Sigmoid colon (tissue), 7 donors: ENCODE results near the gene MYO18B. TPM values are rescaled to one million over a fixed set of nuclear protein-coding genes. Genes with fewer than 3 reads are reported as not detected.

Experiments used
- DNase-seq: peaks from one replicate; pipeline ENCODE4 v3.0.0-alpha.2; 2019
- H3K27ac ChIP-seq, 4 donors: fragments of 200-600 bp; sonication (generic); one replicate each; pipeline ENCODE4 v1.5.1; 2016 to 2019; ENCODE audit warnings: mild to moderate bottlenecking in 1 of 4
- H3K27me3 ChIP-seq, 3 donors: fragments of 200-600 bp; sonication (generic); one replicate each; pipeline ENCODE4 v1.5.1; 2019; ENCODE audit warnings: mild to moderate bottlenecking in 1 of 3
- H3K36me3 ChIP-seq, 4 donors: fragments of 200-600 bp; sonication (generic); one replicate each; pipeline ENCODE4 v1.5.1; 2016 to 2019
- H3K4me1 ChIP-seq, 4 donors: fragments of 200-600 bp; sonication (generic); one replicate each; pipeline ENCODE4 v1.5.1; 2017 to 2019
- H3K4me3 ChIP-seq, 4 donors: fragments of 200-600 bp; sonication (generic); one replicate each; pipeline ENCODE4 v1.5.1; 2017 to 2019; ENCODE audit warnings: mild to moderate bottlenecking in 2 of 4, moderate library complexity in 1 of 4
- H3K9me3 ChIP-seq, 4 donors: fragments of 200-600 bp in 3 of 4; sonication (generic) in 3 of 4; one replicate each; pipeline versions ENCODE4 v1.5.1 to v1.6.1; 2013 to 2019
- CTCF ChIP-seq, 4 experiments: fragments of 450-650 bp in 3 of 4; fragments of 200-600 bp in 1 of 4; IDR thresholded peaks; one replicate each; pipeline ENCODE4 v1.5.1; 2016 to 2019; ENCODE audit warnings: antibody characterized with exemption in 4 of 4, mild to moderate bottlenecking in 3 of 4, moderate library complexity in 2 of 4
- EP300 ChIP-seq, 4 donors: sonication (generic); formaldehyde crosslinking; IDR thresholded peaks; one replicate each; pipeline ENCODE4 v1.6.1; 2017; ENCODE audit warnings: antibody characterized with exemption in 4 of 4
- POLR2A ChIP-seq, 2 donors: fragments of 450-650 bp; IDR thresholded peaks; one replicate each; pipeline ENCODE4 v1.6.1; 2016; ENCODE audit warnings: antibody characterized with exemption in 2 of 2, mild to moderate bottlenecking in 2 of 2, moderate library complexity in 2 of 2
- POLR2AphosphoS5 ChIP-seq, 4 donors: sonication (generic); formaldehyde crosslinking; IDR thresholded peaks; one replicate each; pipeline ENCODE4 v1.6.1; 2017; ENCODE audit warnings: antibody characterized with exemption in 4 of 4
- WGBS, 2 donors: extraction: QIAGEN DNeasy Blood & Tissue Kit; methylation state at CpG; one replicate each; pipeline ENCODE4 v1.1.7; 2013; 5-methylcytosine and 5-hydroxymethylcytosine counted together
- intact Hi-C: fragments of 100-400 bp; cut with DNase I; formaldehyde crosslinking; loops from one replicate; pipeline ENCODE4 v1.15.1; 2023
- polyA plus RNA-seq, 3 donors: library from polyadenylated mRNA; stranded (reverse); fragments of 200-250 nt; gene quantifications; one replicate each; pipeline ENCODE4 v1.2.3, GENCODE V29; 2013
- total RNA-seq, 4 donors: library from RNA; depleted of rRNA; stranded (reverse); fragments of >200 nt; gene quantifications; one replicate each; pipeline ENCODE4 v1.1.0, GENCODE V29; 2016
- donor health status: healthy with polysubstance abuse.
- donor health status: Bipolar disorder and iron deficiency.
- donor health status: healthy.

Gene MYO18B
- total and polyA plus RNA-seq, 7 donors = under 0.01 to 0.60 (median 0.30) TPM; not detected in 3

GRCh38 chr22:25847451-25847850 is 105.5 kb downstream of the MYO18B start:
- intact Hi-C loops = no loop called here
- H3K27me3 ChIP-seq = peaks cover 0 to 14% (median 0%) of the 10 kb centered on the region in 3 donors
- no peaks in the 10 kb centered on the region for H3K36me3 ChIP-seq
- no peak overlapping the region for H3K4me3 ChIP-seq
- H3K9me3 ChIP-seq = no peaks in the 10 kb centered on the region
- WGBS, 2 donors = 93 to 94% methylated on average over 3 of the region's 3 CpGs
- no peaks in the 10 kb centered on the region for H3K4me1 ChIP-seq
- TF ChIP-seq POLR2A (IDR thresholded peaks at IDR 0.05) (no peak), EP300 (IDR thresholded peaks at IDR 0.05) (no peak), CTCF (IDR thresholded peaks at IDR 0.05) (no peak), POLR2AphosphoS5 (IDR thresholded peaks at IDR 0.05) (no peak)
- H3K27ac ChIP-seq = no peak overlapping the region
- no peak for DNase-seq

GRCh38 chr22:25848954-25849353 is 107.0 kb downstream of the MYO18B start:
- H3K36me3 ChIP-seq = no peaks in the 10 kb centered on the region
- 86 to 88% methylated on average over 10 of the region's 10 CpGs for WGBS, 2 donors
- no peaks in the 10 kb centered on the region for H3K4me1 ChIP-seq
- intact Hi-C loops = no loop called here
- H3K4me3 ChIP-seq = no peak overlapping the region
- TF ChIP-seq POLR2AphosphoS5 (IDR thresholded peaks at IDR 0.05) (no peak), POLR2A (IDR thresholded peaks at IDR 0.05) (no peak), EP300 (IDR thresholded peaks at IDR 0.05) (no peak), CTCF (IDR thresholded peaks at IDR 0.05) (no peak)
- no peak for DNase-seq
- no peak overlapping the region for H3K27ac ChIP-seq
- peaks cover 0 to 14% (median 0%) of the 10 kb centered on the region in 3 donors for H3K27me3 ChIP-seq
- H3K9me3 ChIP-seq = no peaks in the 10 kb centered on the region

GRCh38 chr22:25849522-25849921 is 107.5 kb downstream of the MYO18B start:
- TF ChIP-seq CTCF (IDR thresholded peaks at IDR 0.05) = no peak
- no peak for TF ChIP-seq POLR2AphosphoS5 (IDR thresholded peaks at IDR 0.05)
- TF ChIP-seq EP300 (IDR thresholded peaks at IDR 0.05) = no peak
- no peak for TF ChIP-seq POLR2A (IDR thresholded peaks at IDR 0.05)
- H3K27ac ChIP-seq = no peak overlapping the region
- 36 to 79% methylated on average over 6 of the region's 6 CpGs for WGBS, 2 donors
- no peaks in the 10 kb centered on the region for H3K36me3 ChIP-seq
- H3K4me1 ChIP-seq = no peaks in the 10 kb centered on the region
- H3K9me3 ChIP-seq = no peaks in the 10 kb centered on the region
- intact Hi-C loops = no loop called here
- H3K27me3 ChIP-seq = peaks cover 0 to 14% (median 0%) of the 10 kb centered on the region in 3 donors
- no peak for DNase-seq
- no peak overlapping the region for H3K4me3 ChIP-seq

GRCh38 chr22:25852223-25852622 is 110.2 kb downstream of the MYO18B start:
- WGBS, 2 donors = 77 to 79% methylated on average over 4 of the region's 4 CpGs
- no peak overlapping the region for H3K4me3 ChIP-seq
- no peak overlapping the region for H3K27ac ChIP-seq
- H3K36me3 ChIP-seq = no peaks in the 10 kb centered on the region
- H3K4me1 ChIP-seq = no peaks in the 10 kb centered on the region
- H3K27me3 ChIP-seq = peaks cover 0 to 14% (median 0%) of the 10 kb centered on the region in 3 donors
- no peak for DNase-seq
- intact Hi-C loops = no loop called here
- TF ChIP-seq POLR2A (IDR thresholded peaks at IDR 0.05) (no peak), POLR2AphosphoS5 (IDR thresholded peaks at IDR 0.05) (no peak), CTCF (IDR thresholded peaks at IDR 0.05) (no peak), EP300 (IDR thresholded peaks at IDR 0.05) (no peak)
- no peaks in the 10 kb centered on the region for H3K9me3 ChIP-seq

GRCh38 chr22:25853078-25853477 is 111.1 kb downstream of the MYO18B start:
- Histone ChIP-seq H3K27ac (no peak overlapping the region), H3K27me3 (peaks cover 0 to 14% (median 0%) of the 10 kb centered on the region in 3 donors), H3K9me3 (no peaks in the 10 kb centered on the region), H3K4me1 (no peaks in the 10 kb centered on the region), H3K4me3 (no peak overlapping the region), H3K36me3 (no peaks in the 10 kb centered on the region)
- DNase-seq = no peak
- 69 to 80% methylated on average over 2 of the region's 2 CpGs for WGBS, 2 donors
- intact Hi-C loops = no loop called here
- TF ChIP-seq POLR2AphosphoS5 (IDR thresholded peaks at IDR 0.05) = no peak
- TF ChIP-seq EP300 (IDR thresholded peaks at IDR 0.05) = no peak
- TF ChIP-seq POLR2A (IDR thresholded peaks at IDR 0.05) = no peak
- no peak for TF ChIP-seq CTCF (IDR thresholded peaks at IDR 0.05)
